NCI-H2171 treated with DMSO at 0.1 percent for 48 hours (cell line): ENCODE results near the gene CUEDC1.
"Not testable (repeated sequence)": the region's sequence is repeated elsewhere in the genome, so short reads cannot be mapped to it uniquely, and the experiment has no call there.

Experiments used
- DNase-seq: peaks from one replicate; lab custom pipeline; 2025; lab: John Stamatoyannopoulos, UW

Gene CUEDC1

DNA sequence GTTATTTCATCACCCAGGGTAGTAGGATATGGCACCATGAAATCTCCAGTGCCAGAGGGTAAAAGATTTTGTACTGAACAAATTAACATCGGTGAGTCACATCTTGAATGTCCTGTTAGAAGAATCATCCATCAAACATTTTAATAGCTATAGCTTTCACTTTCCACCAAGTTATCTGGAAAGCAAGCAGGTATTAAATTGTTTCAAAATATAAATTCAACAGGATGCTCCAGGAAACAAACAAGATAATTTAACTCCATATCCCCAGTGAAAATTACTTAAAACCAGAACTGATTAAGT is 30.4 kb upstream of the CUEDC1 start:
- DNase-seq: no peak

DNA sequence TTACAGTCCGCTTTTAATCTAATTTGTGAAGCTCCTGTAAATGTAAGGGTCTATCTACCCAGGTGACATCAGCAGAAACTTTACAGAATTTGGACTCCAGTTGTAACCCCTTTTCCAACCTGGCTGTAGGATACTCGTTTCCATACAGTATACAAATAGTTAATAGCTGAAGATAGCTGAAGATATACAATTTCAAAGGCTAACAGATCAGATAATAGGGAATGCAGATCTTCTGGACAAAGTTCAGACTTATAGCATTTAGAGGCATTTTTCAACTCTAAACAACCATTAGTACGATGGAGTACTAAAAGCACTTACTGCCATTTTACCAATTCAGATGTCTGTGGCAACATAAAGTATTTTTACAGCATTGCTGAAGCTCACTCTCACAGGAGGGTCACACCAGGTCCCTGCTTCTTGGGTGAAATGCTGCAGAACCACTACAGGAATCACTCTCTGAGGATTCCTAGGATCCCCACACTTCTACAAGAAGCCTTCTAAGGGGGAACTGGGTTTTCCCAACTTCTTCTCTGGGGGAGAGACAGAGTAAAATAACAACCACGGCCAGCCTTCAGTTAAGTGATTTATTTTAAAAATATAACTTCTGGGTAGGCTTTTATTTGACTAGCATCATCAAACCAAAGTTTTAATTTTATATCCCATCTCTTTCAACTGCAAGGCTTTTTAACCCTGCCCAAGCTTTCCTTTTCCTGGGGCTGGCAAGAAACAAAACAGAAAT is 29.9 kb upstream of the CUEDC1 start:
- no peak for DNase-seq

DNA sequence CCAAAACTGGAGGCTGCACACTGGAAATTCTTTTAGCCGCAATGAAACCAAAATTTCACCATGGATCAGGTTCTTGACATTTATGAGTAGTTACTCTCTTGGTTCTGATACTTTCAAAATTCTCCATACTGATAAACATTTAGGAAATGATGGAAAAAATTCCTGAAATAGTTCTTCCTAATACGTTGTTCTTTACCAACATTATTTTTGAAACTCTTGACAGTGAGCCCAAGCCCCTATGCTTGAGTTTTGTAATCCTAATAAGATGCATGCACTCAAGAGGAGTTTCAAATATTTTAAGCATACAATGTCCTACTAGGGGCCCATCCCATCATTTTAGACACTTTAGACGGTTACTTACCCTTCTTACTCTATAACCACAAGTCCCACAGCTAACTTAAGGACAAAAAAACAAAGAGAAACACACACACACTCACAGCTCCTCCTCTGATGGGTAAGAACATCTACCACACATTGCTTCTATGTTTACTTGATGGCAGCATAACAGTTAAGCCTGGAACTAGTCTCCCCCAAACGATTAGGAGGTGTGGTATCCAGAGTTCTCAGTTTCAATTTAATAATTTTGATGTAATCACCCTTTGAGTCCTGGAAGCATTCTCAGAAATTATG is 29.2 kb upstream of the CUEDC1 start:
- DNase-seq: no peak

DNA sequence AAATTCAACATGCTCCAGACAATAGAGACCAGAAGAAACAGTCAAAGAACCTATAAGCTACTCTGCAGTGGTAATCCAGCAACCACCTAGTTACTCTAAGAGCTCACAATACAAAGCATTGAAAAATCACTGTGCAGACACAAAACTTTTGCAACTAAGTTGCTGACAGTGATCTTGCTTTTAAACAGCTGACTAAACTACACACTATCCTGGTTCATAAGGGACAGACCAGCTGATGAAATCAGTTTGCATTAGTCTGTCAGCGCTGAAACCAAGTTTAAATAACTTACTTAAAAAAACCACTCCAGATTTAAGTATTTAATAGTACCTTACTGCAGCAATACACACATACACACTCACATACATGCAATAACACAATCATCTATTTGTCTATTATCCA is 28.2 kb upstream of the CUEDC1 start:
- no peak for DNase-seq

- no peak for DNase-seq
Observed at GRCh38 chr17:57982452-57983170, 27.4 kb upstream of the CUEDC1 start.

- DNase-seq: peak; percentile 88
Observed at GRCh38 chr17:57980522-57980921, 25.3 kb upstream of the CUEDC1 start.

DNA sequence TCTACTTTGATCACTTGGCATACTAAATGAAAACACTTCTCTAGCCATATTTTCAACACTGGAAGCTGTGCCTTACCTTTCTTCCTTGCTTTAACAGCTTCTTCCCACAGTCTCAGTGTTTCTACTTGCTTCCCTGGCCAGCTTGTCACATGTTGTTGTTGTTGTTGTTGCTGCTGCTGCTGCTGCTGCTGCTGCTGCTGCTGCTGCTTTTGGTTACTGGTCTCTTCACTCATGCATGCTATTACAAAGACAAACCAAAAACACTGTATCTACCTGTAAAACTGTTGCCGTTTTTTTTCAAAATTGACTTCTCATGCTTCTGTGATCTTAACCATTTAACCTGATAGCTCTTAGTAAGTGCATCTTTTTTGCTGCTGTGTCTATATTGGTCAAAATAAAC is 23.9 kb upstream of the CUEDC1 start:
- no peak for DNase-seq

- DNase-seq: no peak
Observed at GRCh38 chr17:57976594-57976993, 21.4 kb upstream of the CUEDC1 start.

- DNase-seq: no peak
Observed at GRCh38 chr17:57975044-57975443, 19.8 kb upstream of the CUEDC1 start.

- not testable (repeated sequence) for DNase-seq
Observed at GRCh38 chr17:57974053-57974824, 19.0 kb upstream of the CUEDC1 start.

DNA sequence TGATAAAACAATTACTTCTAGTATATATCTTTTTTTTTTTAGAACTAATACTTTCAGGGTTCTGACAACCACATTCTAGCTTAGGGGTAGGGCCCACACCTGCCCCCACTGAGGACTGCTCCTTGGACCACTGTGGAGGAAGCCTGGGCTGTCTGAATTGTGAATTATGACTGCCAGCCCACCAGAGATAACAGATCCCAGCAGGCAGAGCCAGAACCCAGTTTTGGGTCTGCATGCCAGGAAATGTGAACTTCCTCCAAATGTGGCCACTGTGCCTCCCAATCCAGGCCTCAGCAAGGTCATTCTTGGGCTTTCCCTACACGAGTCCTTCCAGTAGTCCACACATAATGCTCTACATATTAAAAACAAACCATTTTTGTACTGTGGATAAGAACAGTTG is 16.9 kb upstream of the CUEDC1 start:
- DNase-seq: no peak

GRCh38 chr17:57971572-57971971 is 16.4 kb upstream of the CUEDC1 start:
- peak; percentile 46 for DNase-seq

GRCh38 chr17:57970710-57971109 is 15.5 kb upstream of the CUEDC1 start:
- no peak for DNase-seq

- no peak for DNase-seq
Observed at GRCh38 chr17:57968456-57968855, 13.2 kb upstream of the CUEDC1 start.

GRCh38 chr17:57966875-57967274 is 11.7 kb upstream of the CUEDC1 start:
- no peak for DNase-seq

DNA sequence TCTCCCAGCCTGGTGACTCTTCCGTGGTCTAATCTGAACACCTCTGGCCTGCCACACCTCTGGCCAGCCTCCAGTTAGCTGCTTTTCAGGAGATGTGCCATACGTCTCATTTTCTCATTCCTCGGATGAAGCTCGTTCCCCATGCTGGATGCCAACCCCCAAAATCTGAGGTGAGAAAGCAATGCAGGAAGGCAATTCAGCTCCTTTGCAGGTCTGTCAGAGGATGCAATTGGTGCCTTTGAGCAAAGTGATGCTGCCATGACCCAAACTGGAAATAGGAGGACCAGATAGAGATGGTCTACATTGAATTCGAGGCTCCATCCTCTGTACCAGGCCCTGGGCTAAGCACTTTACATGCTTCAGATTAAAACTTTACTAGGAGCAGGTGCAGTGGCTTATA is 11.0 kb upstream of the CUEDC1 start:
- DNase-seq: no peak

GRCh38 chr17:57965521-57966160 is 10.4 kb upstream of the CUEDC1 start:
- no peak for DNase-seq

GRCh38 chr17:57963149-57963511 is 7.9 kb upstream of the CUEDC1 start:
- peak; percentile 86 for DNase-seq

- no peak for DNase-seq
Observed at GRCh38 chr17:57962279-57963148, 7.3 kb upstream of the CUEDC1 start.

DNA sequence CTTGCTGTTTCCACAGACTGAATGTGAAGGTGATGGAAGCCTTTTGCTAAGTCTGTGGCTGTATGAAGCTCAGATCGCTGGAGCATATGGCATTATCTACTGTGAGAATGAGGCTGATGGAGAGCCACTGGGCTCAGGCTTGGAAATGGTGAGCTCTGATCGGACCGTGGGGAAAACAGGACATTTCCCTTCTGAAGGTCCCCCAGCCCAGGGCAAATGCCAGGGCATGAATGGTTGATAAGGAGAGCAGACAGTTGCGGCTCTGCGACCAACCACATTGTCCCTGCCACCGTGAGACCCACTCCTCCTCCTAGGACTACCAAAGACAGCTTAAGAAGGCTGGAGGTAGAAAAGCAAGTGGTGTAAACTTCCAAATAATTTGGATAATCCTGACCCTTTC is 4.7 kb upstream of the CUEDC1 start:
- no peak for DNase-seq

DNA sequence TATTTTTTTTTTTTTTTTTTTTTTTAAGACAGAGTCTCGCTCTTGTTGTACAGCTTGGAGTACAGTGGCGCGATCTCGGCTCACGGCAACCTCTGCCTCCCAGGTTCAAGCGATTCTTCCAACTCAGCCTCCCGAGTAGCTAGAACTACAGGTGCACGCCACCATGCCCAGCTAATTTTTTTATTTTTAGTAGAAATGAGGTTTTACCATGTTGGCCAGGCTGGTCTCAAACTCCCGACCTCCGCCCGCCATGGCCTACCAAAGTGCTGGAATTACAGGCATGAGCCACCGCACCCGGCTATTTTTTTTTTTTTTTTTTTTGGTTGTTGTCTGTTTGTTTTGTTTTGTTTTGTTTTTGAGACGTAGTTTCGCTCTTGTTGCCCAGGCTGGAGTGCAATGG is 3.2 kb upstream of the CUEDC1 start:
- DNase-seq: not testable (repeated sequence)
